ENCODE results near the gene PTPRG.

The PTPRG gene

DNA sequence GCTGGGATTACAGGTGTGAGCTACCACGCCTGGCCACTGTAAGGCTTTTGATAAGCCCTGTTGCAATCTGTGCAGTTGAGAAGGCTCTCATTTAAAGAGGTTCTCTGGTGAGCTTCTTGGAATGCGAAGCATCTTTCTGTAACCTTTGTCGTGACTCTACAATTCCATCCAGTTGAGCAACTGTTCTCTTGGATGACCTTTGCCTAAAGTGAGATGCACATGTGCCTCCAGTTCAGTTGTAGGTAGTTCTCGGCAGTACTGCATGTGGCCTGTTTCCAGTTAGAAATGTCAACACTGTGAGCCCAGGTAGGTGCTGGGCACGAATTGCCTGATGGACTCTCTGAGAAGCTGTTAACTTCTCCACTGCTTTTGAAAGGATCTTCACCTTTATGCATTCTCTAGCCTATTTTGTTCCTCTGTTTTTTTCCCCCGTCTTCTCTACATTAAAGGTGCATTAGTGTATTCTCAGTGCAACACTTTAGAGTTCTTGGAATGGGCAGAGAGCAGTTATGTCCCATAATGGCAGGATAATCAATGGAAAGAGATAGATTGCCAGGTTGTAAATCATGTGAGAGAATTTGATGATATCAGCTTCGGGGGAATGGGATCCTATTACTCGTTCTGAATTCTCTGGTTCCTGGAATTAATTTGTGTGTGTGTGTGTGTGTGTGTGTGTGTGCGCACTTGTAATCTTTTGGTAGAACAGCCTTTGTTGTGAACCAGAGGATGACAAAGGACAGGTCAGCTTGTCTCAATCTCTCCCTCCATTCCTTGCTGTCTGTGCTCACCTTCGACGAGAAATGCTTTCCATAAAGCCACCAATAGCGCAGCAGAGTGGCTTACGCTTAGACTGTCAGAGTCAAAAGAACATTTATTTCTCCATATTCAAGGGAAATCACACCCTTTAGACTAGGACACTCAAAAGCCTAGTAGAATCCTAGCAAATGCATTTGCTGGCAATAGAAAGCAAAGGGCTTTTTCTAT lies 51.1 kb downstream of the PTPRG start:
- no peak overlapping the region for H3K4me3 ChIP-seq (ENCODE audit: low read depth, low read length)
- DNase-seq (ENCODE audit: low read depth), result no peak

DNA sequence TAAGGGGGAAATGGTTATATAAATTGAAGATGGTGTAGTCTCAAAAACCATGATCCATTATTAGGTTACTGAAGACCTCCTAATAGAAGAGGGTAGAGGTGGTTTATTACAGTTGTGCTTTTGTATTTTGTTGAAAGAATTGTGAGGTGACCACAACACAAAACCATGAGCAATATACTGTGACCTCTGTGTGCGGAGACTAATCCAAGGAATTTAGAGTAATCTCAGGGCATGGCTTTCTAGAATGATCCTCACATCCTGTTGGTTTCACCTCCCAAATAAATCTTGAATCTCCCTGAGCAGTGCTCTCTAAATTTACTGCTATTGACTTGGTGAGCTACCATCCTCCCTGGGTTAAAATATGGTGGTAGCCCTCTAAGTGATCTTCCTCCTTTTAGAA lies 52.3 kb downstream of the PTPRG start:
- DNase-seq (ENCODE audit: low read depth), result no peak
- no peak overlapping the region for H3K4me3 ChIP-seq (ENCODE audit: low read depth, low read length)

DNA sequence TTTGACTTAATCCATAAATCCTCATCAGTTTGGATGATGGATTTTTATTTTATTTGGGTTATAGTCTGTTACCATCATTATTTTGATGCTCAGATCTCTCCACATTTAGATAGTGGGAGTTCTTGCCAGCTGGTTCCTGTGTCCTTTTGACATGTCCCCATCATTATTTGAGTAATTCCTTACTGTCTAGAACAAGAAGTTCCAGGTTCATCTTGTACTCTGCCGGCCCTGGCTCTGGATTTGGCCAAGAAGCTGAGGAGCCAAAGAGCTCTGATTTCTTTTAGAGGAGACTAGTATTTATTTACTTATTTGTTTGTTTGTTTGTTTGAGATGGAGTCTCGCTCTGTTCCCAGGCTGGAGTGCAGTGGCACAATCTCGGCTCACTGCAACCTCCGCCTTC lies 54.3 kb downstream of the PTPRG start:
- DNase-seq (ENCODE audit: low read depth), result no peak
- H3K4me3 ChIP-seq (ENCODE audit: low read depth, low read length), result no peak overlapping the region

DNA sequence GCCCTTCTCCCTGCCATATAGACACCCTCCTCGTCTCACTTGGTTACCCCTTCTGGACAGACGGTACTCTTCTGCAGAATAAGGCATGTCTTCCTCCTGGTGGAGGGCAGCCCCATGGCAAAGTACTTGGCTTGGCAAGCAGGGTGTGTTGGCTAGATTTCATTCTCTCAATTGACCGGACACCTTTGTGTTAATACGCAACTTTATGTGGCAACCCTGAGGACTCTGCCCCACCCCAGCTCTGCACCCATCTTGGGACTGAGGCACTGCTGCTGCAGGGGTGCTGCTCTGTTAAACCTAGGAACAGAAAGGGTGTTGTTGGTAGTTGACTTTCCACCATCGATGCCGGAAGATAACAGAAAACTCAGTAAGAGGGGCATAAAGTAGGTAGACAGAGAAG lies 55.2 kb downstream of the PTPRG start:
- no peak overlapping the region for H3K4me3 ChIP-seq (ENCODE audit: low read depth, low read length)
- no peak for DNase-seq (ENCODE audit: low read depth)

DNA sequence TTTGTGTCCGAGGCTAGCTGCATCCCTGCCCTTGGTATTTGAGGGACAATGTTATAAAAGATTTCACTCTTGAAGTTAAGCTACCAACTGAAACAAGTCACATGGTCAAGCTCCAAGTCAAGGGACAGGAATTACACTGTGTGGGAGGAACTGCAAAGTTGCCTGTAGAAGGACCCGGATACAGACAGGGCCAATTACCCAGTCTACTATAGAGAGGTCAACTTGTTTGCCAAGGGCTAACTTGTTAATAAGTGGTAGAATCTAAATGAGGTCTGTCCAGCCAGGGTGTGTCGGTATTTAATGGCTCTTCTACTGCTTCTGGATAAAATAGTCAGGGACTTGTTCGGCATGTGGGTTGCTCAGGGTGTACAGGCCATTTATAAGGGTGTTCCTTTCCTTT lies 55.7 kb downstream of the PTPRG start:
- no peak for DNase-seq (ENCODE audit: low read depth)
- no peak overlapping the region for H3K4me3 ChIP-seq (ENCODE audit: low read depth, low read length)

DNA sequence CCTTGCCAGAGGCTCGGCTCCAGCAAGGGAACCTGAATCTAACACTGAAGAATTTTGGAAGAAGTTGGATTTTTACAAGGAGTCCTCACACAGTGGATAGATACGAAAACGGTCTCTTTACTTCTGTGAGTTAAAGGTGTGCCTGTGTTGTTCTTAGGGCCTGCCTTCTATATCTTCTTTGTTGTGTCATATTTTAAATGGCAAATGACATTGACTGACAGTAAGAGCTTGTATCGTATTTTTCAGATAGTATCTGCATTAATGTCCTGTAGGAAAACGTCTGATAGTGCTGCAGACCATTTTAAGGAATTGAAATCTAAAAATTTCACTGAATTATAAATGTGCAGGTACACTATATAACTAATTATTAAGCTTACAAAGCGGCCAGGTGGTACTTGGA lies 56.3 kb downstream of the PTPRG start:
- DNase-seq (ENCODE audit: low read depth), result no peak
- H3K4me3 ChIP-seq (ENCODE audit: low read depth, low read length), result no peak overlapping the region

DNA sequence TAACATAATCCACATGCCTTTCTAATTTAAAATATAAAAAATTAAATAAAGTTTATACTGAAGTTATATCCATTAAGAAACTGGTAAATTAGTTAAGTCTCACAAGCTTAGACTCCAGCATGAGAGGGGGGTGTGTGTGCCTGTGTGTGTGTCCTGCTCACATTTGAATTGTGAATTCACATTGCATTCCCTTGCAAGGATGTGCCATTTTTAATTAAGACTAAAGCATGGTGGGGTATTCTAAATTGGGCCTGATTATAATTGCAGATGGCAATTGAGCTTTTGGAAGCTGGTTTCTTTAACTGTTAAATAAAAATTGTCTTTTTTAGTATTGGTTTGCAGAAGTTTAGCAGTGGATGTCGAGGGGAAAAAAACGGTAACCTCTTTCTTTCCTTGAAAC lies 56.9 kb downstream of the PTPRG start:
- DNase-seq (ENCODE audit: low read depth), result no peak
- no peak overlapping the region for H3K4me3 ChIP-seq (ENCODE audit: low read depth, low read length)

DNA sequence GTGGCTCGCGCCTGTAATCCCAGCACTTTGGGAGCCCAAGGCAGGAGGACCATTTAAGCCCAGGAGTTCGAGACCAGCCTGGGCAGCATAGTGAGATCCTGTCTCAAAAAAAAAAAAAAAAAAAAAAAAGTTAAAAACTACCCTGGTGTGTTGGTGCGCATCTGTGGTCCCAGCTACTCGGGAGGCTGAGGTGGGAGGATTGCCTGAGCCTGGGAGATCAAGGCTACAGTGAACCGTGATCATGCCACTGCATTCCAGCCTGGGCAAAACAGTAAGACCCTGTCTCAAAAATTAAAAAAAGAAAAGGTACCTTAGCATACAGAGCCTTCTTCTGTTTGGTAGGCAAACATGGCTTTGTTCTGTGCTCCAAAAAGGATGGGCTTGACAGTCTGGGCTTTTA lies 57.5 kb downstream of the PTPRG start:
- DNase-seq (ENCODE audit: low read depth), result no peak
- H3K4me3 ChIP-seq (ENCODE audit: low read depth, low read length), result no peak overlapping the region

DNA sequence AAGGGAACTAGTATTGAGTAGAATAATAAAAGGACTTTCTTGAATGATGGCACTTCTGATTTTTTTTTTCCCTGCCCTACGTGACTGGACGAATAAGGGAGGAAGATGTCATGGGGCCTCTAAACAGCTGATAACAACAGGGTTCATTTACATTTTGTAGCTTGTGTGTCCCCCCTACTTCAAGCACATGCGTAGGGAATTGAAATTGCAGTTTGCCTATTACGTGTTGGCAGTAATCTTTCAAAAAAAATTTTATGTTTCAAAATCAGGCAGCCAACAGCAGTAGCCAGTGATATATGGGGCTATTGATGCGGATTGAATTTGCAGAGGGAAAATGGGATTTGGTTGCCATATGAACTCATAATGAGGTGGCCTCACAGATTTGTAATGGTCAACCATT lies 58.7 kb downstream of the PTPRG start:
- DNase-seq (ENCODE audit: low read depth), result no peak
- no peak overlapping the region for H3K4me3 ChIP-seq (ENCODE audit: low read depth, low read length)

DNA sequence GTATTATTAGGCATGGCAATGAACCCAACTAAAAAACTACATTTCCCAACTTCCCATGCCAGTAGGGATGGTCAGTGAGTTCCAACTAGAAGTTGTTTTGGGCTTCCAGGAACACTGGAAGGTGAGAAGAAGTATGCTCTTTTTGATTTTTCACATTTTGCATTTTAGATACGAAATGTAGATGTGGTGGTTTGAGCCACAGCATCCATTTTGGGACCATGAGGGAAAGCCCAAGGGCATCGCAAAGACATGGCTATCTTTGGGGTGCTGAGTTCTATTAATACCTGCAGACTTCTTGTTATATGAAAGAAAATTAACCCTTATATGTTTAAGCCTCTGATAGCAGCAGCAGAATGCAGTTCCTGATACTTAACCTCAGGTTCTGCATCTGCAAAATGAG lies 62.9 kb downstream of the PTPRG start:
- DNase-seq (ENCODE audit: low read depth), result no peak
- no peak overlapping the region for H3K4me3 ChIP-seq (ENCODE audit: low read depth, low read length)

DNA sequence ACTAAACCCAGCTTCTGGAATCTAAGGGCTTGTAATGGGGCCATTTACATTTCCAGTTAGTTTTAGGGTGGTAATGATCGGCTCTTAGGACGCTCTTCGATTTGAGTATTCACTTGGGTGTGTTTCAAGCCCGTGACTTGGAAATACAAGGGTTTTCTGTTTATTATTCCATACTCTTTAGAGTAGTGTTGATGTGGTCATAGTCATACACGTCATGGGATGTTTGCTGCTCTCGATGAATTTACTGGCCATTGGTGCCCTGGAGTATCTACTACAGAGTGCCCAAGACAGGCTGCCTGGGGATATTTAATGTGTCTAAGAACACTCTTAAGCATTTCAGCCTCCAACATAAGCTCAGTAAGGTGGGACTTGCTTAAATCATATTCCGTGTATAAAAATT lies 64.1 kb downstream of the PTPRG start:
- no peak for DNase-seq (ENCODE audit: low read depth)
- no peak overlapping the region for H3K4me3 ChIP-seq (ENCODE audit: low read depth, low read length)

DNA sequence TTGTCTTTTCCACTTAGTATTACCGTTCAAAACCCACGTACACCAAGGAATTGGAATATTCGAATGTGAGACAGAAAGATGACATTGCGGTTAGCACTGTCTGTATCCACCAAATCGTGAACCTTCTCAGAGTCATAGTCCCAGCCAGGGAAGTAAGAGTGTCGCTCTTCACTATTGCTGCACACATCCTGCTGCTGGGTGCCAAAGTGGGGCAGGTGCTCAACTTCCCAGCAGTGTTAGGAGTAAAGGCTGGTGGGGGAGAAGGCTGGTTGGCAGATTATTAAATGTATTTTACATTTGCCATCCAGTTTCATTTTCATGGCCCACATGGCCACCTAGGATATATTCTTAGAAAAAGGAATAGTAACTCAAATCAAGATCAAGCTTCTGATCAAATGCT lies 65.1 kb downstream of the PTPRG start:
- no peak overlapping the region for H3K4me3 ChIP-seq (ENCODE audit: low read depth, low read length)
- no peak for DNase-seq (ENCODE audit: low read depth)

DNA sequence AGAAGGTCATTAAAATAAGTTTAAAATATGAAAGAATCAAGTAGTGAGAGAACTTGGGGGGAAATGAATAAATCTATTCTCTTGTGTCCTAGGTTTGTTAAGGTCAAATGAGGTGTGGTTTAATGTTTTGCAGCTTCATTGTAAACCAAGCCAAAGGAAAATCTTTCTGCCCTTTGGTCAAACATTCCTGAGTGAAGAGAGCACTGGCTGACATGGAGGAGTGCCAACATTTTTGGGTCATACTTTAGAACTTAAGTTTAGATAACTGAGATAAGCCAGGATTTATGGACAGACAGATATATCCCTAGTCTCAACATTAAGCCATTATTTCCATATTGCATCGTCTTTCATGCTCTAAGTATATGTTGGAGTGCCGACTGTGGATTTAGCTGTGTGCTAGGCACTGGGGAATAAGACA lies 66.4 kb downstream of the PTPRG start:
- peak; percentile 67 for DNase-seq (ENCODE audit: low read depth)

DNA sequence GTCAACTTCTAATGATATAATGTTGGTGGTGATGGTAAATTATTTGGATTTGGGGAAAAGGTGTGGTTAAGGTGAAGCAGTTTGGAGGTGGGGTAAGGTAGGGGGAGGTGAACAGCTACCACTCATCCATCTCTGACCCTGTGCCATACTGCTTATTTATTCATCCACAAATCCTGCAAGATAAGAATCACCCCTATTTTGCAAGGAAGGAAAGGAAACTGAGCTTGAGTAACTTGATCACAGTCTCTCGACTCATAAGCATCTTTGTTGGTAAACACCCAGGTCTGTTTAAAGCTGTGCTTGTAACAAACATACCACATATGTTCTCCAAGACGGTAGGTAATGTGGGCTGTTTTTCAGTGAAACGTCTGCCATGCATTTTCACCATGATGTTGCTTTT lies 67.3 kb downstream of the PTPRG start:
- DNase-seq (ENCODE audit: low read depth), result no peak
- H3K4me3 ChIP-seq (ENCODE audit: low read depth, low read length), result no peak overlapping the region

More for the DNA sequence above, 66.4 kb downstream of the PTPRG start:
- no peak overlapping the region for H3K4me3 ChIP-seq (ENCODE audit: low read depth, low read length)

DNA sequence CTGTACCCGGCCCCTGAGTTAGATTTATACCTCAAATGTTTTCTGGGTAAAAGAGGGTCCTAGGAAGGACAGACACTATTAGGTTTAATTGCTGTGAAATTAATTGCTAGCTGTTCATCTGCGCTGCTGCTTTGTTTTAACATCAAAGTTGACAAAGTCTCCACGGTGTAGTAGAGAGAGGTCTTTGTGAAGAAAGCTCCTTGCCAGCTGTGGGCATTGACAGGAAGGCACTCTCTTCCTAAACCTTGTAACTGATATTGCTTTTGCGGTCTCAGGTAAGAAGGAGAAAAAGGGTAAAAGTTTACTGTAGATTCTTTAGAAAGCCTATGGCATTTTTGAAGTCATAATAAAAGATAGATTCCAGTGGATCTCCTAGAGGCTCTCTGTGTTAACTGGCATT lies 68.1 kb downstream of the PTPRG start:
- DNase-seq (ENCODE audit: low read depth), result no peak
- no peak overlapping the region for H3K4me3 ChIP-seq (ENCODE audit: low read depth, low read length)

DNA sequence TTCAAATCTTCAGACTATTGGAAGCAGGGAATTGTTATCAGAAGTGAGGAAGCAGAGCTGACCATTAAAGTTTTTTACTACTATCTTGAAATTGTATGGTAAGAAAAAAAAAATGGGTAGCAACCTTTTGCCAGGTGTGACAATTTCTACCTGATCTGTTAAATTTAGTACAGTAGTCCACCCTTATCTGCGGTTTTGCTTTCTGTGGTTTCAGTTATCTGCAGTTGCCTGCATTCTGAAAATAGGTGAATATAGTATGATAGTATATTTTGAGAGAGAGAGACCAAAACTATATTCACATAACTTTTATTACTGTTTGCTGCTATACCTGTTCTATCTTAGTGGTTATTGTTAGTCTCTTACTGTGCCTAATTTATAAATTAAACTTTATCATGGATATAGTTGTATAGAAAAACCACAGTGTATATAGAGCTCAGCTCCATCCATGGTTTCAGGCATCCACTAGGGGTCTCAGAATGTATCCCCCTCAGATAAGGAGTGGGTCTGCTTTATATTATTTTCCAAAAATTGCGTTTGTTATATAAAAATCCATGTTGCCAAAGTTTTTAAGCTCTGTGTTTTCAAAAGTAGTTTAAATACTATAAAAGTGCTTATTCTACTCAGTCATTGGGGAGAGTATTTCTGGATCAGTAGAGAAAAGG lies 69.9 kb downstream of the PTPRG start:
- no peak for DNase-seq (ENCODE audit: low read depth)

DNA sequence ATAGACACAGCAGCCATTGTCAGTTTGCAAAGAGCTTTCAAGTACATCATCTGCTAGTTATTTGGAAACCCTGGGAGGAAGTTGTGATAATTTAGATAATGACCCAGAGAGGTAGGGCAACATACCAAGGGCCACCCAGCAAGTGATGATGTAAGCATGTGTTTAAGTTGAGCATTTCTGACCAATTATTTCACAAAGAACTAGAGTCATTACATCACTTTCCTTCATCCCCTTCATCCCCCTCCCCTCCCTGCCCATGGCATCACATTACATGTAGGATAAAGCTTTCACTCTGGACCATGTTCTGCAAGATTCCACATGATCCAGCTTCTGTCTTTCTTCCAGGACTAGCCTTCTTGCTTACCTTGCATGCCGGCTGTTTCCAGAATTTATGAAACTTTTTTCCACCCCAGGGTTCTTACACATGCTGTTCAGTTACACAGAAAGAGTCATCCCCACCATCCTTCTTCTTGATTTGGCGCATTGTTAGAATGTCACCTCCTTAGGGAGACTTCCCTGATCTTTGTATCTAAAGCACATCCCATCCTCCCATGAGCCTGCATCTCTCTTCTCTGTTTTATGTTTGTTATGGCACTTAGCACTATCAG lies 71.3 kb downstream of the PTPRG start:
- H3K4me3 ChIP-seq (ENCODE audit: low read depth, low read length), result no peak overlapping the region
- no peak for DNase-seq (ENCODE audit: low read depth)

More for the DNA sequence above, 69.9 kb downstream of the PTPRG start:
- no peak overlapping the region for H3K4me3 ChIP-seq (ENCODE audit: low read depth, low read length)

DNA sequence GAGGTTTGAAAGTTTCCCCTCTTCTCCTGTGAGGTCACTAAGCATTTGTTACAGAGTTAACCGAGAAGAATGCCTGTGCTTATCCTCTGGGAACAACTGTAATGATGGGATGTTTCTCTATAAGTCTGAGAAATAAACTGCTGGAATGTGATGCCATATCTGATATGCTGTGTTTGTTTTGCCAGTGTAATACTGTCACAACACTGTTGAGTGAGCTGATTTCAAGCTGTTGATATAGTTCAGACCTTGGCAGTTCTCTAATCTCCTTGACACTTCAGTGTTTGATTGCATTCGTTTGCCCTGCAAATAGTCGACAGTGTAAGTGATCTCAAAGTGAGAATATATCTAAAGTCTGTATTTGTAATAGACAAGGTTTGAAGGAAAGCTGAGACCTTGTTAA lies 73.3 kb downstream of the PTPRG start:
- no peak overlapping the region for H3K4me3 ChIP-seq (ENCODE audit: low read depth, low read length)
- DNase-seq (ENCODE audit: low read depth), result no peak

DNA sequence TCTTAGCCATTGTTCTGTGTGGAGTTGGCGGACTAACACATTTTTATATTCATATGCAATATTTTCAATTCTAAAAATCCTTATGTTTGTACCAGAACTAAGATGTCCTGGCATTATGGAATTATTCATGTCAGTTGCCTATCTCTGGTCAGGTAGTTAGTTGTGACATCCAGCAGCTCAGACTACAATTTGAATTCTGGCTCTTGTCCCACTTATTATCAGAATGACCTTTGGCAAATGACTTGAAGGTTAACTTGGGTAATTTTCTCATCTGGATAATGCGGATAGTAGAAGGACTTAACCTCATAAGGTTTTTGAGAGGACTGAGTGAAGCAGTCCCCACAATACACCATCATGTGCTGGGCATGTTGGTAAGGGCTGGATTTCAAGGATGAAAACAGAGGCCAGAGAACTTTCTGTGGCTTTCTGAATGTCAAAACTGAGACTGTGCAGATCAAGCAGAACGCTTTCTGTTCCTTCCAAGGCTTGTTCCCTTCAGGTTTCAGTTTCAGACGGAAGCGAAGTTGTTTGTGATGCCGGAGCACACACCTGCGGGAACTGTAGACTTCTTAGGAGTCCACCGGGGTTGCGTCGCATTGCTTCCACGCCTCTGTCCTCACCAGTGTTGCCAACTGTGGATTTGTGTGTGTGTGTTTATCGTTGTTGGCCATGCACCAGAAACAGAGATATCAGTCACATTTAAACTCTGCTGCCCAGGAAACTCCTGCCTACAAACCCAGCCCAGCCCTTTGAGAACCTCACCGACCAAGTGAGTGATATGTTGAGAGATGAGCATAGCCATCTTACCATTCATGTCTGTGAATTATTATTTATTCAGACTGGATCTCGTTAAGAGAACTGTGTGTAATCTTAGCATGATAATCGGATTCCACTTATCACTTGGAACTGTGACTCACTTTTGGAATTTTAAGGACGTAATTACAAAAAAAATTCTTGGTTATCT lies 76.0 kb downstream of the PTPRG start:
- no peak for DNase-seq (ENCODE audit: low read depth)
- no peak overlapping the region for H3K4me3 ChIP-seq (ENCODE audit: low read depth, low read length)
